ENCODE data around the gene AK8.

AK8 gene

GRCh38 chr9:132792547-132792946 lies 85.5 kb downstream of the AK8 start:
- TF ChIP-seq ZC3H10 (CRISPR knock-in tag; IDR thresholded peaks at IDR 0.05) (no peak), ISL1 (CRISPR knock-in tag; IDR thresholded peaks at IDR 0.05) (no peak), GLIS3 (CRISPR knock-in tag; IDR thresholded peaks at IDR 0.05) (no peak), PATZ1 (CRISPR knock-in tag; IDR thresholded peaks at IDR 0.05; ENCODE audit: borderline replicate concordance) (no peak), ZFP3 (CRISPR knock-in tag; IDR thresholded peaks at IDR 0.05) (no peak), ZNF565 (CRISPR knock-in tag; conservative IDR thresholded peaks at IDR 0.05; ENCODE audit: low read depth) (no peak), TCF4 (CRISPR knock-in tag; IDR thresholded peaks at IDR 0.05; ENCODE audit: borderline replicate concordance) (no peak), BACH2 (CRISPR knock-in tag; IDR thresholded peaks at IDR 0.05; ENCODE audit: borderline replicate concordance) (no peak), TOX (CRISPR knock-in tag; IDR thresholded peaks at IDR 0.05; ENCODE audit: borderline replicate concordance) (no peak), ZNF8 (CRISPR knock-in tag; IDR thresholded peaks at IDR 0.05) (no peak), PPARA (CRISPR knock-in tag; IDR thresholded peaks at IDR 0.05; ENCODE audit: borderline replicate concordance) (no peak), TSHZ2 (CRISPR knock-in tag; IDR thresholded peaks at IDR 0.05) (no peak), RARB (CRISPR knock-in tag; IDR thresholded peaks at IDR 0.05) (no peak), ARNTL (CRISPR knock-in tag; IDR thresholded peaks at IDR 0.05; ENCODE audit: borderline replicate concordance, low read depth) (no peak)
- TF ChIP-seq, protein P1, sequence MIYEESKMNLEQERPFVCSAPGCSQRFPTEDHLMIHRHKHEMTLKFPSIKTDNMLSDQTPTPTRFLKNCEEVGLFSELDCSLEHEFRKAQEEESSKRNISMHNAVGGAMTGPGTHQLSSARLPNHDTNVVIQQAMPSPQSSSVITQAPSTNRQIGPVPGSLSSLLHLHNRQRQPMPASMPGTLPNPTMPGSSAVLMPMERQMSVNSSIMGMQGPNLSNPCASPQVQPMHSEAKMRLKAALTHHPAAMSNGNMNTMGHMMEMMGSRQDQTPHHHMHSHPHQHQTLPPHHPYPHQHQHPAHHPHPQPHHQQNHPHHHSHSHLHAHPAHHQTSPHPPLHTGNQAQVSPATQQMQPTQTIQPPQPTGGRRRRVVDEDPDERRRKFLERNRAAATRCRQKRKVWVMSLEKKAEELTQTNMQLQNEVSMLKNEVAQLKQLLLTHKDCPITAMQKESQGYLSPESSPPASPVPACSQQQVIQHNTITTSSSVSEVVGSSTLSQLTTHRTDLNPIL (CRISPR knock-in tag; IDR thresholded peaks at IDR 0.05; ENCODE audit: low read depth), result no peak
- no peak for ATAC-seq

DNA sequence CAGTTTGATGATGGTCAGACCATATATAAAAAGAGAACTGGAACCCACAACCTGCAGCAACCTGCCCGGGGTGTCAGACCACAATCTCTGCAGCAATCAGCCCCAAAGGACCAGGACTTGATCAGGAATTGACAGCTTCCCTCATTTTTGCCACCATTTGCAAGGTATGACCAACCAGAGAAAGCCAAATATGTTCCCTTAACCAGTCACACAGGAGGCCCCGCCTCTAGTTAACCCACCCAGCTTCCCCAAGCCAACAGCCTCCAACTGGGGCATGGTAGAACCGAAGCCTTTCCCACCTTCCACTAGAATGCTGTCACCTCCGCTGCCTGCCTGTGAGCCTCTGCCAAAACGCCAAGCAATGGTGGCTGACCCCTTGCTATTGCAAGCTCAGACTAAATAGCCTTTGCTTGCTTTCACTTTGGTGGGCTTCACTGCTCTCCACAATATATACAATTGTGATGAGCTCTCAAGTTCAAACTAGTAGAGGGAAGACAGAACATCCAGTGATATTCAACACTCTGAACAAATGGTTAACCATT lies 86.3 kb downstream of the AK8 start:
- TF ChIP-seq TCF4 (CRISPR knock-in tag; IDR thresholded peaks at IDR 0.05; ENCODE audit: borderline replicate concordance) (no peak), CSDC2 (CRISPR knock-in tag; IDR thresholded peaks at IDR 0.05) (no peak)
- no peak for ATAC-seq

- ATAC-seq, result no peak
- TF ChIP-seq BACH2 (CRISPR knock-in tag; IDR thresholded peaks at IDR 0.05; ENCODE audit: borderline replicate concordance), result no peak
- TF ChIP-seq GLIS3 (CRISPR knock-in tag; IDR thresholded peaks at IDR 0.05), result no peak
These were observed 88.4 kb downstream of the AK8 start for GRCh38 chr9:132789719-132790118.

DNA sequence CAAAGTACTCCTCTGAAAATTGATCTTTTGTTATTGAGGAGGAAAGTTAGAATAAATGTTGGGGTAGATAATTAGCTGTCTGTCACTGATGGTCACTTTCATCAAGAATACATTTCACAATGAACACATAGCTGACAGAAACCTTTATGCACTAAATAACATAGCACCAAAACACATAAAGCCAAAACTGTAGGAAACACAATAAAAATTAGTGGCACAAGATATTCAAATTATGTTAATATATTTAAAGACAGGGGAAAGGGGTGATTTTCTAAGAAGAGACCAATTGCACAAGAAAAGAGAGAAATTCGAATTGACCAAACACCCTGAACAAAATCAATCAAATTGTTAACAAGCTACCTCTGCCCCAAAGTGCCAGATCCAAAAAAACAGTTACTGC lies 89.7 kb downstream of the AK8 start:
- ATAC-seq, result no peak
- TF ChIP-seq, protein P2, sequence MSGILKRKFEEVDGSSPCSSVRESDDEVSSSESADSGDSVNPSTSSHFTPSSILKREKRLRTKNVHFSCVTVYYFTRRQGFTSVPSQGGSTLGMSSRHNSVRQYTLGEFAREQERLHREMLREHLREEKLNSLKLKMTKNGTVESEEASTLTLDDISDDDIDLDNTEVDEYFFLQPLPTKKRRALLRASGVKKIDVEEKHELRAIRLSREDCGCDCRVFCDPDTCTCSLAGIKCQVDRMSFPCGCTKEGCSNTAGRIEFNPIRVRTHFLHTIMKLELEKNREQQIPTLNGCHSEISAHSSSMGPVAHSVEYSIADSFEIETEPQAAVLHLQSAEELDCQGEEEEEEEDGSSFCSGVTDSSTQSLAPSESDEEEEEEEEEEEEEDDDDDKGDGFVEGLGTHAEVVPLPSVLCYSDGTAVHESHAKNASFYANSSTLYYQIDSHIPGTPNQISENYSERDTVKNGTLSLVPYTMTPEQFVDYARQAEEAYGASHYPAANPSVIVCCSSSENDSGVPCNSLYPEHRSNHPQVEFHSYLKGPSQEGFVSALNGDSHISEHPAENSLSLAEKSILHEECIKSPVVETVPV (CRISPR knock-in tag; IDR thresholded peaks at IDR 0.05), result no peak
- TF ChIP-seq TOX (CRISPR knock-in tag; IDR thresholded peaks at IDR 0.05; ENCODE audit: borderline replicate concordance) (no peak), GLIS3 (CRISPR knock-in tag; IDR thresholded peaks at IDR 0.05) (no peak), OSR1 (CRISPR knock-in tag; IDR thresholded peaks at IDR 0.05) (no peak), ISL1 (CRISPR knock-in tag; IDR thresholded peaks at IDR 0.05) (no peak), ZNF8 (CRISPR knock-in tag; IDR thresholded peaks at IDR 0.05) (no peak), RARB (CRISPR knock-in tag; IDR thresholded peaks at IDR 0.05) (no peak), ARNTL (CRISPR knock-in tag; IDR thresholded peaks at IDR 0.05; ENCODE audit: borderline replicate concordance, low read depth) (no peak), ZNF70 (CRISPR knock-in tag; IDR thresholded peaks at IDR 0.05) (no peak), ZC3H10 (CRISPR knock-in tag; IDR thresholded peaks at IDR 0.05) (no peak), BACH2 (CRISPR knock-in tag; IDR thresholded peaks at IDR 0.05; ENCODE audit: borderline replicate concordance) (no peak), TCF4 (CRISPR knock-in tag; IDR thresholded peaks at IDR 0.05; ENCODE audit: borderline replicate concordance) (no peak), PATZ1 (CRISPR knock-in tag; IDR thresholded peaks at IDR 0.05; ENCODE audit: borderline replicate concordance) (no peak), ZNF565 (CRISPR knock-in tag; conservative IDR thresholded peaks at IDR 0.05; ENCODE audit: low read depth) (no peak), TSHZ2 (CRISPR knock-in tag; IDR thresholded peaks at IDR 0.05) (no peak)
- TF ChIP-seq, protein P1 (CRISPR knock-in tag; IDR thresholded peaks at IDR 0.05; ENCODE audit: low read depth), result no peak

Measured in SK-N-SH treated with all-trans-retinoic acid at 6 μM for 48 hours (cell line).